ENCODE results near the gene PCDHB12.

The PCDHB12 gene

DNA sequence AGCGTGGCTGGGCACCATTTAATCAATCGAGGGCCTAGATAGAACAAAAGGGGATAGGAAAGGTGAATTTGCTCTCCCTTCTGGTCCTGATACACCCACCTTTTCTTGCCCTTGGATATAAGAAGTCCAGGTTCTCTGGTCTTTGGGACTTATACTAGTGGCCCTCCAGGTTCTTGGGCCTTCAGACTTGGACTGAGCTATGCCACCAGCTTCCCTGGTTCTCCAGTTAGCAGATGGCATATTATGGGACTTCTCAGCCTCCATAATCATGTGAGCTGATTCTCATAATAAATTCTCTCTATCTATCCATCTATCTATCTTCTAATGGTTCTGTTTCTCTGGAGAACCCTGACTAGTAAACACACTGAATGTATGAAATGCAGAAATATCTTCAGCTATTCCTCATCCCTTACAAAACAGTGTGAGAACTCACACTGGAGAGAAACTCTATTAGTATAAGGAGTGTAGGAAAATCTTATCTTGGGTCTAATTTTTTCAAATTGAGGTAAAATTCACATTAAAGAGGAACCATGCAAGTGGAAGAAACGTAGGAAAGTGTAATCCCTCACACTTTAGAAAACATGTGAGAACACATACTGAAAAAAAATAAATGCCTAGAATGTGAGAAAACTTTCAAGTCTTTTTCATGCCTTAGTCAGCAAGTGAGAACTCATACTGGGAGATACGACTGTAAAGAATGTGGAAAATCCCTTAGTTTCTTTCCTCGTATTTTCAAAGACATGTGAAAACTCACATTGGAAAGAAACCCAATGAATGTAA is 52.1 kb downstream of the PCDHB12 start:
- Histone ChIP-seq H3K4me1 (ENCODE audit: control insufficient read depth in 1 of 2, insufficient read depth in 1 of 2, low read depth in 1 of 2, low read length in 1 of 2) (no peaks in the 10 kb centered on the region), H3K4me3 (ENCODE audit: low read depth in 1 of 2, low read length in 1 of 2) (no peak overlapping the region), H3K27ac (no peak overlapping the region), H3K36me3 (no peaks in the 10 kb centered on the region), H3K27me3 (no peaks in the 10 kb centered on the region), H3K9me3 (peaks cover 60% of the 10 kb centered on the region)
- TF ChIP-seq, protein P1, sequence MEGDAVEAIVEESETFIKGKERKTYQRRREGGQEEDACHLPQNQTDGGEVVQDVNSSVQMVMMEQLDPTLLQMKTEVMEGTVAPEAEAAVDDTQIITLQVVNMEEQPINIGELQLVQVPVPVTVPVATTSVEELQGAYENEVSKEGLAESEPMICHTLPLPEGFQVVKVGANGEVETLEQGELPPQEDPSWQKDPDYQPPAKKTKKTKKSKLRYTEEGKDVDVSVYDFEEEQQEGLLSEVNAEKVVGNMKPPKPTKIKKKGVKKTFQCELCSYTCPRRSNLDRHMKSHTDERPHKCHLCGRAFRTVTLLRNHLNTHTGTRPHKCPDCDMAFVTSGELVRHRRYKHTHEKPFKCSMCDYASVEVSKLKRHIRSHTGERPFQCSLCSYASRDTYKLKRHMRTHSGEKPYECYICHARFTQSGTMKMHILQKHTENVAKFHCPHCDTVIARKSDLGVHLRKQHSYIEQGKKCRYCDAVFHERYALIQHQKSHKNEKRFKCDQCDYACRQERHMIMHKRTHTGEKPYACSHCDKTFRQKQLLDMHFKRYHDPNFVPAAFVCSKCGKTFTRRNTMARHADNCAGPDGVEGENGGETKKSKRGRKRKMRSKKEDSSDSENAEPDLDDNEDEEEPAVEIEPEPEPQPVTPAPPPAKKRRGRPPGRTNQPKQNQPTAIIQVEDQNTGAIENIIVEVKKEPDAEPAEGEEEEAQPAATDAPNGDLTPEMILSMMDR (IDR thresholded peaks at IDR 0.05), result no peak

DNA sequence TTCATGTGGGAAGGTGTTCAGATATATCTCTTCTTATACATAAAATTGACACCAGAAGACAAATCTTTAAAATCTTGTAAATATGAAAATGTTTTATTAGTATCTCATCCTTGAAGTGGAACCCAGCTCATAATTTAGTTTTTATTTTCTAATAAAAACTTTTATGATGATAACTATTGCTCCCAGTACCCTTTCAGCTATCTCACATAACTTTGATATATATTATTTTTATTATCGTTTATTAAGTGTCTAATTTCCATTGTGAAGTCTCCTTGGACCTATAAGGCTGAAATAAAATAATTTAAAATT is 52.7 kb downstream of the PCDHB12 start:
- H3K4me3 ChIP-seq (ENCODE audit: low read depth in 1 of 2, low read length in 1 of 2), result no peak overlapping the region
- no peaks in the 10 kb centered on the region for H3K27me3 ChIP-seq
- no peaks in the 10 kb centered on the region for H3K4me1 ChIP-seq (ENCODE audit: control insufficient read depth in 1 of 2, insufficient read depth in 1 of 2, low read depth in 1 of 2, low read length in 1 of 2)
- peaks cover 59% of the 10 kb centered on the region for H3K9me3 ChIP-seq
- no peak overlapping the region for H3K27ac ChIP-seq
- H3K36me3 ChIP-seq, result no peaks in the 10 kb centered on the region
- TF ChIP-seq, protein P1 (IDR thresholded peaks at IDR 0.05), result no peak
